CD4-positive, alpha-beta T cell treated with Interleukin-12 subunit alpha and Interleukin-12 subunit beta, for 1 hour (primary cell): ENCODE results near the gene FBXL17.

Experiments used
- DNase-seq: peaks from one replicate; pipeline ENCODE4 v3.0.0-alpha.2; 2020

The FBXL17 gene

DNA sequence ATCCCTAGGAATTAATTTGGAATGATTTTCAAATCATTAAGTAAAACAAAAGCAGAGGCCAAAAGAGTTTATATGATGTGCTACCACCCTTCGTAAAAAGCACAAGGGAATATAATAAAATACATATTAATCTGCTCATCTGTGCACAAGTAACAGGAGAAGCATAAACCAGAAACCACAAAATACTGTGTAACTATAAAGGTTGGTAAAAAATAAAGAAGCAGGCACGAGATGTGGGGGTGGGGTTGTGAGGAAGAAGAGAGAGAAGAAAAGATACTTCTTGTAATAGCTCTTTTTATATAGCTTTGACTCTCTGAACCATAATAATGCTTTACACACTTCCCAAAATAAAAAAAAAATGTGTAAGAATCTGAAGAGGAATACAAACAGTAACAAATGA, 496.3 kb downstream of the FBXL17 start:
- no peak for DNase-seq

- no peak for DNase-seq
These were observed 497.0 kb downstream of the FBXL17 start for GRCh38 chr5:107884871-107885270.

GRCh38 chr5:107878661-107879060, 503.2 kb downstream of the FBXL17 start:
- no peak for DNase-seq

DNA sequence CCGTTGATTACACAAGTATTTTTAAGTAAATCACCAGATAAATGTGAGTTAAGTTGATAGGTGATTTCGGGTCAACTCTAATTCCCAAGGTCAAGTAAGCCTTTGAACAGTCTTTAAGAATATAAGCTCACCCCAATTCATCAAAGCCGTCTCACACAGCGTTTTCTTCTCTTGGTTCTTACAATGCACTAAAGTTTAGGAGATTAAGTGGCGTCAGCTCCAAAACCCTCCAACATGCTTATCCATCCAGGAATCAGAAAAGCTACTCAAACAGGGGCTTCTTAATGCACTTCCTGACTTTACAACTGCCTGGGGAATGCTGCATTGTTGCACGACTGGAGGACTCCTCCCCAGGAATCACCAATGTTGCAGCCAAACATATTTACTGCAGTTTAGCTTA, 505.0 kb downstream of the FBXL17 start:
- no peak for DNase-seq

DNA sequence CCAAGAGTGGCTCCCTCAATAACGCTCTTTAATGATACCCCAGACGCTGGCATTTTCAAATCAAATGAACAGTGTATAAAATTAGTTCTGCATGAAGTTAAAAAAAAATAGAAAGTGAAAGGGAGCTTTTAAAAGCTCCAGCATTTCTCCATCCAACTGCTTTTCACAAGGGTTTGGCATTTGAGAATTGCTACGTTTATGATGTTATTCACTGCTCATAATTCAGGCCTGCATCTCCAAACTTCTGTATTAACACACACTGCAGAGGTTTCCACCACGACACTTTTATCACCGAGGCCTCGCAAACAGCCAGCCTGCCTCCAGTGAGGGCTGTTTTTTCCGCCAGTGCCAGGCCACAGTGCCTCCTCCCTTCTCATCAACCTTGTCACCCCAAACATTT, 505.6 kb downstream of the FBXL17 start:
- DNase-seq, result no peak

- DNase-seq, result no peak
These were observed 506.1 kb downstream of the FBXL17 start for GRCh38 chr5:107875833-107876232.

GRCh38 chr5:107874795-107875194, 507.1 kb downstream of the FBXL17 start:
- DNase-seq, result no peak

DNA sequence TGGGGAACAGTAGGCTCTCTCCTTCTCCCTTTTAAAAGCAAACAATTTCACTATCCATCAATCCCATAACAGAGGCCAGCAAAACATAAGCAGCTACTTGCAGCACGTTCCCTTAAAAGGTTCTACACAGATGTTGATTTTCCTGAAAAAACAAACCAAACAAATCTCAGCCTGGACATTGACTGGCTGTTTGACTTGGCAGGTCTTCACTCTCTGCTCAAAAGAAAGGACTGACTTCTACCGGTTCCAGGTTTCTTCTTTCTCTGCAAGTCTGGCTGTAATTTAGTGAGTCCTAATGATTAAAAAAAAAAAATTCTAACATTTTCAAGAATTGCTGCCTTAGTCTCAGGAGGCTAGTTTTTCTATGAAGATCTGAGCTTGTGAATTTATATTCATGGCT, 508.0 kb downstream of the FBXL17 start:
- no peak for DNase-seq

- DNase-seq, result no peak
These were observed 510.9 kb downstream of the FBXL17 start for GRCh38 chr5:107871023-107871422.

DNA sequence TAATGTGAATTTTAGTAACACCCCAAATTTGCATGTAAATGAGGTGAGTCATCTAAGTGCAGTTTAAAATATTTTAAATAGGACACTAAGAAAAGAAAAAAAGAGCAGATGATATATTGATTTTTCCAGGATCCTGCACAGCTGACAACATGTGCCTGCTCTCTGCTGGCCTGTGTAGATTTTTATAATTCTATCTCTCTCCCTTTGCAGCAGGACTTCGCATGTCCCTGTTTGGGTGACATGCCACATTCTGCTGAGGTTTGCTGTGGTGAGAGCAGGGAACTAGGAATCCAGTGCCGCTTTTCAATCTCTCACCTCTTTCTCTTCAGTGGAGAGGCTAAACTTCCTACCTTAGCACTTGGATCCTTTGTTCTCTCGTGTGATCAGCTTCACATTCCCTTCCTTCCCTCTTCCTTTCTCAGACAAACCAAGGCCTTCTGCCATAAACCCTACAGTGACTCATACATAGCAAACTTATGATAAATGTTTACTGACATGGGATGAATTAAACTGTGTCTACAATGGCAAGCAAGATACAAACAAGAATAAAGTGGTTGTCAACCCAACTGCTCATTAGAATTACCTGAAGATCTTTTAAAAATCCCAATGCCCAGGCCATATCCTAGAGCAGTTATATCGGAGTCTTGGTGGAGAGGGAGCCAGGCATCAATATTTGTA, 512.3 kb downstream of the FBXL17 start:
- no peak for DNase-seq

GRCh38 chr5:107868650-107869409, 513.1 kb downstream of the FBXL17 start:
- DNase-seq, result no peak

DNA sequence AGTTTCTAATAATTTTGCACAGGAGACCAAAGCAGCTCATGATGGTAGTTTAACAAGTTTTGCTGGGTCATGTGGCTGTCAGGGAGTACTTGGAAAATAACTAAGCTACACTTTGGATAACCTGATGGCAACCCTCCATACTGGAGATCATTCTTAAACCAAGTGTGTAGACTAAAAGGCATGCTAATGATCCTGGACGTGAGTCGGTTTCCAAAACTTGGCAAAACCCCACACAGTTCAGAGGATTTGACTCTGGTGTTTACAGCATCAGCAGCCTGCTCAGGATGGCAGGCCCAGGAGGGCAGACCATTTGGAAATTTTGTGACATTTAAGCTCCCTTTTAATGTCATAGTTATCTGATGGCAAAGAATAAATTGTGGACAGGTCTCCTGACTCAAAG, 514.6 kb downstream of the FBXL17 start:
- no peak for DNase-seq

DNA sequence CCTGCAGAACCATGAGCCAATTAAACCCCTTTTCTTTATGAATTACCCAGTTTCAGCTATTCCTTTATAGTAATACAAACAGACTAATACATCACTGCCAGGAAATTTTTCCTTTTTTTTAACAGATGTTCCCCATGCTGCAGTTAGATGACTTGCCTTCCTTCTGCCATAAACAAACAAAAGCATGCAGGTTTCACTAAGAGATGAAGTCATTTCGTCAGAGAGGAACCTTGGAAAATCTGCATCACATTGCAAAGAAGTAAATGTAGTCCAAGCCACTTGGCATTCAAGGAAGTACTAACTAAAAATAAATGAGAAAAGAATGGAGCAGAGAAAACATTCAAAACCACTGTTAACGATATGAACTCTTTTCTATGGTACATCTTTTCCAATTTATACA, 517.1 kb downstream of the FBXL17 start:
- DNase-seq, result no peak

GRCh38 chr5:107863125-107863524, 518.8 kb downstream of the FBXL17 start:
- no peak for DNase-seq

GRCh38 chr5:107861565-107861964, 520.3 kb downstream of the FBXL17 start:
- DNase-seq, result no peak

DNA sequence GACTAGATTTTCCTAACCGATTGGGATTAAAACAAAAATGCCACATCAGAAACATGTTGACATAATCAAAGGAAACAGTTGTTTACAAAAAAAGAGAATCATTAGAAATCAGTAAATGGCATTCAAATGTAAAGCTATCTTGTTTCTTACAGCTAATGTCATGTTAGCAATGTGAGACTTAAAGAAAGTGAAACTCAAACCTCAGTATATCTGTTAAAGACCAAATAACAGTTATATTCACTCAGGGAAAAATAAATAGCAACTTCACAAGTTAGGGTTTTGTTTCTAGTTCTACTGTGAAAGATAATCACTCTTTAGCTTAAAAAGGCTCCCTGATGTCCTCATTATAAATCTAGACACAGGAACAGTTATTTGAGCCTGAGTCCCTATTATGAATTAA, 521.9 kb downstream of the FBXL17 start:
- DNase-seq, result no peak

DNA sequence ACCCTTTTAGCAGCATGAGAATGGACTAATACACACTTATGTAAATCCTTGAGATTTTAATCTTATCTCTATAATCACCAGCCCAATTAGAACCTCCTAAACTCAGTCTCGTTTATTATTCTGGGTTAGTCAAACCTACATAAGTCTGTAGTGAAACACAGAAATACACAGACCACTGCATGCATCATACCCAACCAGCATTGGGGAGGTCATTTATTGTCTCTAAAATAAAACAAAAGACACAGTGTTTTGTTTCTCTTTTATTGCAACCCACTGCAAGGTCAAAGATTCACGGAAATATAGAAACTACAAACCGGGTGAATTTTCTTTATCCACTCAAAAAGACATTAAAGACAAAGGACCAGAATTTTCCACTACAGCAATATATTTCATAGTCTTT, 523.1 kb downstream of the FBXL17 start:
- no peak for DNase-seq

GRCh38 chr5:107858324-107858723, 523.6 kb downstream of the FBXL17 start:
- no peak for DNase-seq

GRCh38 chr5:107857785-107858184, 524.1 kb downstream of the FBXL17 start:
- DNase-seq, result no peak

- no peak for DNase-seq
These were observed 526.7 kb downstream of the FBXL17 start for GRCh38 chr5:107855171-107855570.

DNA sequence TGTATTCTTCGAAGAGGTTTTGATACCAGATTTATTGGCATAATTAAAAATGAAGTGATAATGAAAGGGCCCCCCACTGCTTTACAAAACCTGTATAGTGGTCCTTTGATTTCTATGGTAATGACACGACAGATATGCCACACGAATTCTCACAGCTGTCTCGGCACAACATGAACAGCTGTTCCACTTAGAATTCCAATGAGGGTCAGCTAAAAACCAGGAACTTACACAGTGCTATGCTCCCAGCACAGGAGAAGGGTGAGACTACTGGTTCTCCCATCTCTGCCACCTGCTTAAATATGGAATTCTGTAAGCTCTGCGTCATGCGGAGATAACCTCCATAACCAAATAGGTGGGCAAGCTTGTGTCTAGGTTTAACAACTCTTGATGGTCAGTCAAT, 528.2 kb downstream of the FBXL17 start:
- DNase-seq, result no peak

DNA sequence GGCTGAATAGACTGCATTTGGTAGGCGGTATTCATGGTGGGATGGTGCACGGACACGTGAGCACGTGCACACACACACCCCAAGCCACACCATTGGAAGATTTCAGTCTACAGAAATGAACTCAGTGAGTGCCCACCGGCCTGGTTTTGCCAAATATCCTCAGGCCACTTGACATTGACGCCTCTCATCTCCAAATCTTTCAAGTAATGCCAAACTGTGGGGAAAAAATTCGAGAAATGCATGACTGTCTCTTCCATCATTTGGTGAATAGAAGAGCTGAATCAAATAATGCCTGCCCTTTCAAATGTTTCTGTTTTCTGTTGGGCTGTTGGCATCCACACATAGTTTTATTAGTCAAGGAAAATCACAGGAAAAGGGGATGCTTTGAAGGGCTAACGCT, 528.9 kb downstream of the FBXL17 start:
- DNase-seq, result no peak

GRCh38 chr5:107849118-107849517, 532.8 kb downstream of the FBXL17 start:
- DNase-seq, result no peak

- DNase-seq, result no peak
These were observed 541.3 kb downstream of the FBXL17 start for GRCh38 chr5:107840592-107840991.

DNA sequence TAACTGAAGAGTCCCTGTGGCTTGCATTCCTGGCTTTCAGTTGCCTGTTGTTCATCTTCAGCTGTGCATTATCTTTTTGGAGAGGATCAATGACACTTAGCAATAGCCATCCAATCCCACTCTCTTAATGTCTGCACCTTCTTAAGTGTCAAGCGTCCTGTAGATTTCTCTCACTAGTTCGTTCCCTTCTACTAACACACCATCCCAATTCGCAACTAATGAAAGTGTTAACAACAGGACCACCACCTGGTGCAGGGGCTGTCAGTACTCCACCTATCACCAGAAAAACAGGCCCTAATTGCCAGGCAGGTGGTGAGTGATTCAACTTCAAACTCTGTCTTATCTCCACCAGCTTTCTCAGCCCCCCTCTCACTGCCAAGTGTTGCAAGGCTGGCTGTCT, 541.7 kb downstream of the FBXL17 start:
- no peak for DNase-seq
